GM18951 (cell line): ENCODE data around the gene PTPRZ1.

Experiments
- POLR2A ChIP-seq: IDR thresholded peaks from 4 replicates; pipeline ENCODE4 v1.6.1; 2011; ENCODE audit warnings: mild to moderate bottlenecking; ENCODE audit not compliant: insufficient read length, insufficient read depth; ENCODE audit errors: extremely low read depth
- in situ Hi-C: fragments of 300-500 bp; cut with MboI; formaldehyde crosslinking; loops from one replicate; pipeline ENCODE4 v1.12.0; 2022; ENCODE audit warnings: low sequenced_read_pairs, mixed read lengths, inconsistent platforms; ENCODE audit not compliant: unreplicated experiment

Gene PTPRZ1

GRCh38 chr7:121945480-121946236, 72.7 kb downstream of the PTPRZ1 start:
- in situ Hi-C loops, result no loop called here
- TF ChIP-seq POLR2A, result no peak

- no peak for TF ChIP-seq POLR2A
- in situ Hi-C loops, result no loop called here
Measured at GRCh38 chr7:121953164-121953563, 80.2 kb downstream of the PTPRZ1 start.

- in situ Hi-C loops, result no loop called here
- no peak for TF ChIP-seq POLR2A
Measured at GRCh38 chr7:121953601-121954000, 80.6 kb downstream of the PTPRZ1 start.

- TF ChIP-seq POLR2A, result no peak
- in situ Hi-C loops, result no loop called here
Measured at GRCh38 chr7:121954803-121955202, 81.8 kb downstream of the PTPRZ1 start.

- in situ Hi-C loops, result no loop called here
Measured at GRCh38 chr7:121957626-121958025, 84.7 kb downstream of the PTPRZ1 start.

GRCh38 chr7:121960678-121961077, 87.7 kb downstream of the PTPRZ1 start:
- TF ChIP-seq POLR2A, result no peak
- in situ Hi-C loops, result no loop called here

More at GRCh38 chr7:121957626-121958025, 84.7 kb downstream of the PTPRZ1 start:
- no peak for TF ChIP-seq POLR2A

- no peak for TF ChIP-seq POLR2A
- in situ Hi-C loops, result no loop called here
Measured at GRCh38 chr7:121961089-121961867, 88.3 kb downstream of the PTPRZ1 start.

GRCh38 chr7:121966276-121966934, 93.4 kb downstream of the PTPRZ1 start:
- no peak for TF ChIP-seq POLR2A
- in situ Hi-C loops, result no loop called here

- TF ChIP-seq POLR2A, result no peak
- in situ Hi-C loops, result no loop called here
Measured at GRCh38 chr7:121966935-121967332, 94.0 kb downstream of the PTPRZ1 start.

- no peak for TF ChIP-seq POLR2A
- in situ Hi-C loops, result no loop called here
Measured at GRCh38 chr7:121985476-121986030, 112.6 kb downstream of the PTPRZ1 start.

- no peak for TF ChIP-seq POLR2A
- in situ Hi-C loops, result no loop called here
Measured at GRCh38 chr7:121992068-121992467, 119.1 kb downstream of the PTPRZ1 start.

GRCh38 chr7:121994625-121995410, 121.9 kb downstream of the PTPRZ1 start:
- in situ Hi-C loops, result no loop called here

GRCh38 chr7:122006687-122007086, 133.7 kb downstream of the PTPRZ1 start:
- in situ Hi-C loops, result no loop called here
- no peak for TF ChIP-seq POLR2A

More at GRCh38 chr7:121994625-121995410, 121.9 kb downstream of the PTPRZ1 start:
- no peak for TF ChIP-seq POLR2A

- in situ Hi-C loops, result no loop called here
- TF ChIP-seq POLR2A, result no peak
Measured at GRCh38 chr7:122010116-122010515, 137.2 kb downstream of the PTPRZ1 start.
